Body of pancreas (tissue), 4 donors: ENCODE data around the gene POLR3A. TPM values are rescaled to one million over a fixed set of nuclear protein-coding genes. Genes with fewer than 3 reads are reported as not detected.

ENCODE experiments used
- ATAC-seq: fragments of 150-250 bp; one replicate; pipeline ENCODE4 v1.9.1; 2016
- DNase-seq, 4 donors: peaks; one replicate each; pipeline ENCODE4 v3.0.0-alpha.2; 2019
- H3K27ac ChIP-seq, 4 donors: fragments of 200-600 bp; sonication (generic); 1 replicate in 3 of 4; 2 replicates in 1 of 4; pipeline versions ENCODE4 v1.5.1 to v1.6.1; 2016 to 2019; ENCODE audit warnings: mild to moderate bottlenecking in 1 of 4, mixed read lengths in 1 of 4, moderate library complexity in 1 of 4
- H3K27me3 ChIP-seq, 2 donors: fragments of 200-600 bp; sonication (generic); one replicate each; pipeline ENCODE4 v1.6.0; 2016; ENCODE audit warnings: mild to moderate bottlenecking in 1 of 2
- H3K36me3 ChIP-seq, 2 donors: fragments of 200-600 bp; sonication (generic); replicated peaks in 1 of 2; 2 replicates each; pipeline ENCODE4 v1.5.1; 2016; ENCODE audit warnings: low read depth in 2 of 2; ENCODE audit not compliant: insufficient read depth in 1 of 2
- H3K4me1 ChIP-seq: fragments of 200-600 bp; sonication (generic); one replicate; pipeline ENCODE4 v1.6.0; 2016
- H3K4me3 ChIP-seq, 2 donors: fragments of 200-600 bp; sonication (generic); 1 replicate in 1 of 2; 2 replicates in 1 of 2; pipeline ENCODE4 v1.5.1; 2016 to 2019
- H3K9me3 ChIP-seq, 3 donors: fragments of 200-600 bp; sonication (generic); 1 replicate in 2 of 3; 2 replicates in 1 of 3; pipeline ENCODE4 v1.5.1; 2016
- CTCF ChIP-seq, 7 experiments: fragments of 450-650 bp in 4 of 7; fragments of 200-600 bp in 3 of 7; sonication (generic) in 3 of 7; IDR thresholded peaks; one replicate each; pipeline ENCODE4 v1.5.1; 2016 to 2019; ENCODE audit warnings: antibody characterized with exemption in 7 of 7
- POLR2A ChIP-seq, 3 donors: fragments of 450-650 bp; IDR thresholded peaks; one replicate each; pipeline ENCODE4 v1.6.1; 2016; ENCODE audit warnings: antibody characterized with exemption in 3 of 3, mild to moderate bottlenecking in 2 of 3
- WGBS, 2 donors: methylation state at CpG; one replicate each; pipeline ENCODE4 v1.1.5; 2017; 5-methylcytosine and 5-hydroxymethylcytosine counted together
- intact Hi-C: fragments of 100-400 bp; cut with DNase I; formaldehyde crosslinking; loops from one replicate; pipeline ENCODE4 v1.15.1; 2023
- total RNA-seq, 2 donors: library from RNA; depleted of rRNA; stranded (reverse); fragments of >200 nt; gene quantifications; one replicate each; pipeline ENCODE4 v1.1.0, GENCODE V29; 2016

POLR3A gene
- total RNA-seq, 2 donors from 2014 or later: 7.9 to 10.4 TPM

GRCh38 chr10:77970869-77971803 is 58.2 kb downstream of the POLR3A start:
- Histone ChIP-seq H3K9me3 (no peaks in the 10 kb centered on the region), H3K4me1 (peaks cover 9% of the 10 kb centered on the region), H3K36me3 (no peaks in the 10 kb centered on the region), H3K27me3 (no peaks in the 10 kb centered on the region), H3K4me3 (no peak overlapping the region), H3K27ac (peak overlapping the region in 2 of 4 donors; percentile 46 to 50)
- 37 to 41% methylated on average over 7 of the region's 7 CpGs for WGBS, 2 donors
- ATAC-seq (peak; percentile 65), DNase-seq (peak; percentile 31 to 74 (median 72))
- intact Hi-C loops: no loop called here
- TF ChIP-seq CTCF (IDR thresholded peaks at IDR 0.05) (peak in 1 of 7 experiments; percentile 3), POLR2A (IDR thresholded peaks at IDR 0.05) (no peak)

- Histone ChIP-seq H3K27me3 (no peaks in the 10 kb centered on the region), H3K36me3 (no peaks in the 10 kb centered on the region), H3K4me1 (peaks cover 9% of the 10 kb centered on the region), H3K4me3 (no peak overlapping the region), H3K27ac (no peak overlapping the region), H3K9me3 (no peaks in the 10 kb centered on the region)
- DNase-seq (no peak), ATAC-seq (no peak)
- TF ChIP-seq POLR2A (IDR thresholded peaks at IDR 0.05) (no peak), CTCF (IDR thresholded peaks at IDR 0.05) (no peak)
- WGBS, 2 donors: 51 to 68% methylated on average over 4 of the region's 4 CpGs
- intact Hi-C loops: no loop called here
These were observed 60.2 kb downstream of the POLR3A start for GRCh38 chr10:77969114-77969513.

- whole genome bisulfite sequencing, 2 donors: 26 to 32% methylated on average over 8 of the region's 8 CpGs
- no peaks in the 10 kb centered on the region for H3K27me3 ChIP-seq
- H3K36me3 ChIP-seq: no peaks in the 10 kb centered on the region
- H3K4me3 ChIP-seq: no peak overlapping the region
- intact Hi-C loops: no loop called here
- no peak for TF ChIP-seq CTCF (IDR thresholded peaks at IDR 0.05)
- no peak for TF ChIP-seq POLR2A (IDR thresholded peaks at IDR 0.05)
- ATAC-seq (no peak), DNase-seq (no peak)
- no peaks in the 10 kb centered on the region for H3K9me3 ChIP-seq
- peaks cover 9% of the 10 kb centered on the region for H3K4me1 ChIP-seq
- H3K27ac ChIP-seq: no peak overlapping the region
These were observed 61.7 kb downstream of the POLR3A start for GRCh38 chr10:77967611-77968022.

GRCh38 chr10:77965294-77965693 is 64.0 kb downstream of the POLR3A start:
- H3K4me3 ChIP-seq: no peak overlapping the region
- ATAC-seq: no peak

More at GRCh38 chr10:77965294-77965693, 64.0 kb downstream of the POLR3A start:
- DNase-seq: no peak
- no peaks in the 10 kb centered on the region for H3K9me3 ChIP-seq
- 78 to 91% methylated on average over 5 of the region's 5 CpGs for WGBS, 2 donors
- no peaks in the 10 kb centered on the region for H3K27me3 ChIP-seq
- no peaks in the 10 kb centered on the region for H3K4me1 ChIP-seq
- H3K27ac ChIP-seq: no peak overlapping the region
- TF ChIP-seq CTCF (IDR thresholded peaks at IDR 0.05) (no peak), POLR2A (IDR thresholded peaks at IDR 0.05) (no peak)
- intact Hi-C loops: no loop called here
- H3K36me3 ChIP-seq: no peaks in the 10 kb centered on the region
